SK-N-SH (cell line): ENCODE measurements around the gene SOX30.

Experiments used
- CHD2 ChIP-seq: fragments of 150-350 bp; IDR thresholded peaks from 2 replicates; pipeline ENCODE4 v1.6.1; 2018; ENCODE audit warnings: low read length; ENCODE audit not compliant: partially characterized antibody
- CTCF ChIP-seq: fragments of 200-600 bp; sonication (generic); IDR thresholded peaks from 2 replicates; pipeline ENCODE4 v1.6.1; 2017; ENCODE audit warnings: antibody characterized with exemption, mild to moderate bottlenecking, moderate library complexity
- ELF1 ChIP-seq: IDR thresholded peaks from 2 replicates; pipeline ENCODE4 v1.4.0; 2012
- EZH2phosphoT487 ChIP-seq: fragments of 200-600 bp; sonication (generic); IDR thresholded peaks from 2 replicates; pipeline ENCODE4 v1.6.1; 2017; ENCODE audit warnings: low read depth, mixed run types, mild to moderate bottlenecking, antibody characterized with exemption, moderate library complexity, borderline replicate concordance
- MXI1 ChIP-seq: IDR thresholded peaks from 2 replicates; pipeline ENCODE4 v1.6.1; 2012; ENCODE audit warnings: mild to moderate bottlenecking, low read depth, low read length, improper control_type of control experiment
- TAF1 ChIP-seq: IDR thresholded peaks from 2 replicates; pipeline ENCODE4 v1.6.1; 2012; ENCODE audit warnings: low read depth, mild to moderate bottlenecking, low read length, moderate library complexity, borderline replicate concordance
- TCF12 ChIP-seq: IDR thresholded peaks from 2 replicates; pipeline ENCODE4 v1.4.0; 2012
- TF ChIP-seq, protein P1 (sequence below): IDR thresholded peaks from 2 replicates; pipeline ENCODE4; 2012

DNA sequence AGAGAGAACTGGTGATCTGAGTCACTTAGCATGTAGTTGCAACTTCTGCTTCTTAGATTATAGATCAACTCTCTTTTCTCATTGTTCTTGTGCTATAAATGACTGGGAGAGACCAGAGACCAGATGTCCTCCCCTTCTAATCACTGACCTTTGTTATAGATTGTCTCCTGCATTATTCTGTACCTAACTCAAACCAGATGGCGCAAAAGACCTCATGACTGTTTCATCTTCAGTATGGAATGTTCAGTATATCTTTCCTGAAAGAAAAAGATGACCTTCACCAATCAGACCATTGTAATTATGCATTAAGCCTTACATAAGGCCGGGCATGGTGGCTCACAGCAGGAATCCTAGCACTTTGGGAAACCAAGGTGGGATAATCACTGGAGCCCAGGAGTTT lies 46.2 kb downstream of the SOX30 start:
- TF ChIP-seq CTCF, result no peak
- TF ChIP-seq ELF1, result no peak
- no peak for TF ChIP-seq MXI1
- TF ChIP-seq TAF1, result no peak
- TF ChIP-seq, protein P1, sequence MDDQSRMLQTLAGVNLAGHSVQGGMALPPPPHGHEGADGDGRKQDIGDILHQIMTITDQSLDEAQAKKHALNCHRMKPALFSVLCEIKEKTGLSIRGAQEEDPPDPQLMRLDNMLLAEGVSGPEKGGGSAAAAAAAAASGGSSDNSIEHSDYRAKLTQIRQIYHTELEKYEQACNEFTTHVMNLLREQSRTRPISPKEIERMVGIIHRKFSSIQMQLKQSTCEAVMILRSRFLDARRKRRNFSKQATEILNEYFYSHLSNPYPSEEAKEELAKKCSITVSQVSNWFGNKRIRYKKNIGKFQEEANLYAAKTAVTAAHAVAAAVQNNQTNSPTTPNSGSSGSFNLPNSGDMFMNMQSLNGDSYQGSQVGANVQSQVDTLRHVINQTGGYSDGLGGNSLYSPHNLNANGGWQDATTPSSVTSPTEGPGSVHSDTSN, result peak; percentile 27; the same call in 1 of the 2 replicates
- peak; percentile 94 for TF ChIP-seq TCF12
- no peak for TF ChIP-seq EZH2phosphoT487
- TF ChIP-seq CHD2, result no peak
